HS-5 (cell line): Measurements from ENCODE around the gene CTRB2.

Experiments
- DNase-seq: peaks from one replicate; pipeline ENCODE4 v3.0.0-alpha.2; 2012; ENCODE audit warnings: low read depth

The CTRB2 gene

DNA sequence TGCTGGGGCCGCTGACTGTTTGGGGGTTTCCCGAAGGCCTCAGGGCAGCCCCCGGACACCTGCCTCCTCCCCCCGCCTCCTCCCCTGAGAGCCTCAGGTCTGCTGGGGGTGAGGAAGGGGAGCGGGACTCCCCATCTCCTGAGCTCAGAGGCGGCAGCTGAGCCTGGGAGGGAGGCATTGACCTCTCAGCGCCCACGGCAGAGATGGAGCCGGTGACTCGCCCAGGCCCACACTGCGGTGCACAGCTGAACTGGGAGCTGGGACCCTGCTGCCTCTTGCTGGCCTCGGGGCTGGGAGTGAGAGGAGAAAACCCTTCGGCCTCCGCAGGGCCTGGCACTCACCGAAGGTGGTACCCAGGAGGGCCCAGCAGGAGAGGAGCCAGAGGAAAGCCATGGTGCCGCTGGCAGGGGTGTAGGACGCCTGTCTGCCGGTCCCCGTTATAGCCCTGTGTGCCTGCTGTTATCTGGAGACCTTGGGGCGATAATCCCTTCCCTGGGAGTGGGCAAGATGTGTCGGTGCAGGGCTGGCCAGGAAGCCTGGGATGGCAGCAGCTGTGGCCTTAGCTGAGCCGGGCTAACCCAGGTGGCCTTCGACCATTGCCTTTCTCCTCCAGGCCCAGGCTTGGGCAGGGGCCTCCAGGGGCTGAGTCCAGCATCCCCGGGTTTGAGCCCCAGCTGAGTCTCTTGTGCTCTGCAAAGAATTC, at the start of gene CTRB2:
CTRB2 (minus strand) TSS at position 413 of the 703 bp plus-strand sequence; CDS start at position 393, 20 bp downstream.
- DNase-seq, result no peak

DNA sequence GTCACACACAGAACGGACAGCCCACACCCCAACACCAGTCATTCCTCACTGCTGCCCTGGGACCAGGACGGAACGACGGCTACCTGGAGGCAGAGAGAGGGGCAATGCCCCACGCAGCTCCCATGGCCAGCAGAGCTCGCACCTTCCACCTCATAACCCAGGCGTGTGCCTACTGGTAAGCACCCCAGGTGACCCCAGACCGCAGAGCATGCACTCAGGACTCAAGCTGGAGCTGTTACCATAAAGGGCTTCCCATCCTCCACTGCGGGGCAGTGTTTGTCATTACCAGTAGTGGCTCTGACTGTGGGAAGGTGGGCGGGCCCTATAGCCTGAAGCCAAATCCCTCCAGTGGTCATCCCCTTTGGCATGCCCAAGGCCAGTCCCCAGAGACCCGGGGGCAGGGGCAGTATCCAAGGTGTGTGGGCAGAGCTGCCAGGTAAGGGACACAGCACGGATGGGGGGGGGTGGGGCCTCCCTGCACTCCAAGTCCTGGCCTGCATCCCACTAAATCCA, 49.2 kb upstream of the CTRB2 start:
- DNase-seq, result no peak

DNA sequence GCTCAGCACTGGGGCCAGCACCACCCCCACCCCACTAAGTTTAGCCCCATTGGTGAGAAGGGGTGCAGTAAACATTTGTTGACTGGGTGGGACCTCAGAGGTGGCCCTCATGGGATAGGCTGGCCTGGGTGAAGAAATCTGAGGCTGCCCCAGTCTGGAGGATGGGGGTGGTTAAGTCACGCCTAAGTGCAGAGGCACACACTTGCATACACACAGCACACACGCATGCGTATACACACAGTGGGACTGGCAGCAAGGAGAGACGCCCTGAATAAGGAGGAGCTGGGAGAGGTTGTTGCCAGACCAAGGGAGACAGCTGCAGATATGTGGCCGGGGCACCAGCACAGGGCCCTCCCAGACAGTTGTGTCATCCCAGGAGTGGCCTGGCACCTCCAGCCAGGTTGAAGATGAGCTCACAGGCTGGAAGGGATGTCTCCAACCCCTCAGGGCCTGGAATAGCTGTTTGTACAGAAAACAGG, 47.4 kb upstream of the CTRB2 start:
- no peak for DNase-seq

DNA sequence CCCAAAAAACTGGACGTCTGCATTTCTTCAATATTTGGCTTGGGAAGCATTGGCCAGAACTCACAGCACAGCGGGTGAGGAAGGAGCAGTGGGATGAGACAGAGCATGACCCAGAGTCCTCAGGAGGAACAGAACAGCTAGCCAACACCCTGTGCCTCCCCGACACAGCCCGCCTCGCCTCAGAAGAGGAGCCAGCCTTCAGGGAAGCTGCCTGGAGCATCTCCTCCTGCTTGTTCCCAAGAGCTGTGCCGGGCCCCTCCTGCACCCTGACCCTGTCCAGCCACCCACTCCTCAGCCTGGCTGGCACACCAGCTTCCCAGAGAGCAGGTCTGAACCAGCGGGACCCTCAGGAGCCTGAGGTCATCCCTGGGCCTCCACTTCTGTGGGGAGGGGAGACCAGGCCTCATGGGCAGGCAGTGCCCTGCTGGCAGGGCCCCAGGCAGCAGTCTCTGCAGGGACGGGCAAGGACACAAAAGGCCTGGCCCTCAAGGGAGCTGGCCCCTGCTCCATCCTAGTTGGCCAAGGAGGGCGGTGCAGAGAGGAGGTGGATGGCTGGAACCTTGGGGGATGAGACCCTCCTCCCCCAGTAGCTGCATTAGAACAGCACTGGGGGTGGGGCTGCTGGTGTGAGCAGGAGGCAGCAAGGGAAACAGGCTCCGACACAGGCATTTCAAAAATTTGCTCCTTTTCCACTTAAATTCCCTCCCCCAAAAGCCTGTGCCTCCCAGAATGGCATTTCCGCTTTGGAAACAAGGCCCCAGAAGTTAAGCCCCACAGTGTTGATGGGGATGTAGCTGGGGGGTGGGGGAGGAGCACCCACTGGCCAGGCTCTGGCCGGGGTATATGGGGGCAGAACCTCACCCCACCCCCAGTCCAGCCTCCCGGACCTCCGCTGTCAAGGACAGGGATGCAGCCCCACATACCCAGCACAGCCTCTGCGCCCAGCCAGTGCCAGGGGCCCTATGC, 46.3 kb upstream of the CTRB2 start:
- peak; percentile 87 for DNase-seq

DNA sequence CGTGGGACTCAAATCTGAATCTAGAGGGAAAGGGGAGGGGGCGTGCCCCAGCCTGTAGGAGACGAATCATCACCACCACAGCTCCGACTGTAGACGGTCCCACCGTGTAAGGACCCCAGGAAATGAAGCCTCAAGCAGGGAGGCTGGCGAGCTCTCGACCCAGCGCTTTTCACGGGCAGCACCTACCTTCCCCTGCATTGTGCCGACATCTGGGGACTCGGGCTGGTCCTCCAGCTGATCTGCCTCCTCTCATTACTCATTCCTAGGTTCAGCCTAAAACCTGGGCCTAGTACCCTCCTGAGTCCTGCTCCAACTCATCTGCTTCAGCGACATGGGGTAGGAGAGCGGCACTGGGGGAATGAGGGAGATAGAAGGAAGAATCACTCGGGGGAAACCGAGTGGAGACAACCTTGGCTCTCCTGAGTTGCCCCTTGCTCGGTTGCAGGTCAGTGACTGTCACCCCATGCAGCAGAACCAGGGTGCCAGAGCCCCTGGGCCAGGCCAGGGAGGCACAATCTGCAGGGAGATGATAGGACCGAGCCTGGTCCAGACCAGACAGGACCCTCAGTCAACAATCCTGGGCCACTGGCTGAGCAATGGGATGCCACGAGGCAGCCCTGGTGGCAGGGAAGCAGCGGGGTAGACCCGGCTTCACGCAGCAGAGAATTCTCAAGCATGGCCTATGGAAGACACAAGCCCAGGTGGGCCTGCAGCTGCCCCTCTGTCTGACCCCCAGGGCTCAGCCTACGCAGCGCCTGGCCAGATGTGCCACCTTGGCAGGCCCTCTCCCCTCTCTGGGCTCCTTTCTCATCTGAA, 45.3 kb upstream of the CTRB2 start:
- DNase-seq, result no peak

DNA sequence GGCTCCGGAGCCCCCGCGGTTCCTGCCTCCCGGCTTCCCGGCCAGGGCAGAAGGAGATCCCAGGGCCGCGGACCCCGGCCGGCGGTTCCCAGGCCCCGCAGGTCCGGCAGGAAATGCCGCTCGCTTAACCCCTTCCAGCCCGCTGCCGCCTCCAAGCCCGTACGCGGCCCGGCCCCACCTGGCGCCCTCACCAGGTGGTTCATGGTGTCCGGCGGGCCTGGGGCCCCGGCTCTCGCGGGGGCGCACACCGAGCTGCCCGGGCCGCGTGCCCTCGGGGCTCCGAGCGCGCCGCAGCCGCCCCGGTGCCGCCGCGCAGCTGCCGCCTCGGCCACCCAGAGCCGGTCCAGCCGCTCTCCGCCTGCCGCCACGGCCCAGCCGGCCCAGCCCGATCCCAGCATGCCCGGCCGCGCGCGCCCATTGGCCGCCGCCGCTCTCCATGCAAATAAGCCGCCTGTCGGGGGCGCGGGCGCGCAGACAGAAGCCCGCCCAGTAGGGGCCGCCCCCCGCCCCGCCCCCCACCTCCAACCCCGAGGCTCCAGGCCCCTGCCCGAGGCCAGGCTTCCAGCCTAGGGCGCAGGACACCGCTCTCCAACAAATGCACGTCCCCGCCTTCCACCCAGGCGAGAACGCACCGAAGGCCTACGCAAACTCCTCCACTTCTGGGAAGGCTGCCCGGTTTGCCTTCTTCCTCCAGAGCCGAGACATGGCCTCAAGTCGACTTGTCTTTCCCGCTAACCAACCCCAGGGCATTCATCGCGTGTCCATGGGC, 44.5 kb upstream of the CTRB2 start, which contains the start of gene BCAR1:
BCAR1 (minus strand) TSS at position 345 of the 769 bp plus-strand sequence; CDS start at position 203, 142 bp downstream.
- no peak for DNase-seq

DNA sequence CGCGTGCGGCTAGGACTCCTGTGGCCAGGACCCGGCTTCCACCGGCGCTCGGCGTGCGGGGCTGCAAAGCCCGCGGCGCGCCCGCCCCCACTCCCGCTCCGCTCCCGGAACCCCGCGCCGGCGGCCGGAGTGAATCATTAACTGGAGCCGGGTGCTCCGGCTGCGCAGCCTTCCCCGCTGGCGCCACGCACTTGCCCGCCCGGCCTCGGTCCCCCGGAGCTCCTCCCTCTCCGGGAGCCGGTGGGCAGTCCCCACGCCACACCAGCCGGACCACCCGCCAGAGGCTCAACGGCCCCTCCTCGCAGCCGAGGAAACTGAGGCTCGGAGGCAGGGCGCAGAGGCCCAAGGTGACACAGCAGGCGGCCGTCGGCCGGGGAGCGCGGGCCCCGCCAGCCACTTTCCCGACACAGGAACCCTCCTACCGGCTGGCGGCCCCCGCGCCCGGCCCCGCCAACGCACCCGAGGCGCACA, 43.9 kb upstream of the CTRB2 start:
- DNase-seq, result no peak

DNA sequence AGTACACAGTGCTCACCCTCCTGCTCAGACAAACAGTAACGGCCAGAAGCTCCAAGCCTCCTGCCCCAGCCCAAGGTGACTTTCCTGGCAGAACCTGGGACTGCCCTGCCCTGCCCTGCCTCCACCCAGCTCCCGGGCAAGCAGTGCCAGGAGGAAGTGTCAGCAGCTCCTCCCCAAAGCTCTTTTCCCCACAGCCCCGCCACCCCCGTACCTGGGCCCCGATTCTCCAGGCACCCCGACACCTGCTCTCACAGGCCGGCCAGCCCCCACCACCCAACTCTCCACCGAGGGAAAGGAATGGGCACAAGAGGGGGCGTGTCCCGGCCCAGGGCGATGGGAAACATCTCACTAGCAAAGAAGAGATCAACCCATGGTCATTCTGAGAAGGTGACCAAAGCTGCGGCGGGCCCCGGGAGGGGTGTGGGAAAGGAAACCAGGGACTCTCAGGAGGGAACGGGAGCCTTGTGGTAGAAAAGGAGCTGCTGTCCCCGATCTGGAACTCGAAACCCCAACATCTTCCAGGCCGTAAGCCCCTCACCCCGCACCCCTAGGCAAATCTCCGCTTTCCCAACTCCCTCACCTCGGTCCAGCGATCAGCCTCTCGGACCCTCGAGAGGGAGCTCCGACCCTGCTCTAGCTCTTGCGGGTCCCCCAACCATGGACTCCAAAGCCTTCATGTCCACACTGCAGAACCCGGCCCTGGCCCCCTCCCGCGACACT, 43.3 kb upstream of the CTRB2 start:
- DNase-seq, result no peak

DNA sequence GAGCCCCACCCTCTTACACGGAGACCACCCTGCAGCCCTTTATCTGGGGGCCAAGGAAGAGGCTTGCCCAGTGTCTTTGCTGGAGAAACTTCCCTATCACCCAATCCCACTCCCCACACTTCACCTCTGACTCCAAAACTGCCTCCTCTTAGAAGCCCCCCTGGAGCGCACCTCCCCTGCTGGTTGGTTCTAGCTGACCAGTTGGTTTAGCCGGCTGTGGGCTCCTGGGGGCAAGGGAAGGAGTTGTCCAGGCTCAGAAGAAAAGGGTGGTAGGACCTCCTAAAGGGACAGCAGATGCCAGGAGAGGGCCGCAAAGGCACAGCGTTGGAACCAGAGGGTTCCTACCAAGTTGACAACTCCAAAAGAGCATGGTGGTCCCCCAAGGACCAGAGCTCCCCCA, 42.5 kb upstream of the CTRB2 start:
- no peak for DNase-seq

DNA sequence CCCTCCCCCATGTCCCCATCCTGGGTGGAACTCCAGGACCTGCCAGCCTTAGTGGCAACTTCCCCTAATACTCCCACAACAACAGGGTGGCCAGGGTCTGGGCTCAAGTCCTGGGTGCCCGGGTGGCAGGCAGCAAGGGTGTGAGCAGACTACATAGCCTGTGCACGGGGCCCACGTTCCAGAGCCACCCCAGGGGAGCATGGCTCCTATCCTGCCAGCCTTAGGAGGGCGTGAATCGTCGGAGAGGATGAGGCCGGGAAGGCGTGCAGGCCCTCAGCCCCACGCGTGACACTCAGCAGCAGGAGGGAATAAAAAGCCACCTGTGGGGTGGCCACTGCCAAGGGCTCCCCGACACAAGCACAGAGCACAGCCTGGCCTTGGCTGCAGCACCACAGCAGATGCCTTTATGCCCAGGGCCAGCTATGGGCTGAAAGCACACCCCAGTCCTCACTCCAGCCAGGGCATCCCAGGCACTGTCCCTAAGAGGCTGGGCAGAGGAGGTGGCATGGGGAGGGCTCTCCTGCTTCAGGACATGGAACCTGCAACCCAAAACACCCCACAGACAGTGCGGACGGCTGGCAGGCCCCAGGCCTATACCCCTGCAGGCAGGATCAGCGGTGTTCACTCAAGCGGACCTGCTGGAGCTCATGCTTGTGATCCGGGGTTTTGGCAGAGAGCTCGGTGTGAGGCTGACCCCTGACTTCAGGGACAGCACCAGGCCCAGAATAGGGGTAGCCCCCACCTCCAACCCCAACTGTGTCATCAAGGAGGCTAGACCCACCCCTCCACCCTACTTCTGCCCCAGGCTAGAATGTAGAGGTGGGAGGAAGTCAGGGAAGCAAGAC, 41.8 kb upstream of the CTRB2 start:
- no peak for DNase-seq

DNA sequence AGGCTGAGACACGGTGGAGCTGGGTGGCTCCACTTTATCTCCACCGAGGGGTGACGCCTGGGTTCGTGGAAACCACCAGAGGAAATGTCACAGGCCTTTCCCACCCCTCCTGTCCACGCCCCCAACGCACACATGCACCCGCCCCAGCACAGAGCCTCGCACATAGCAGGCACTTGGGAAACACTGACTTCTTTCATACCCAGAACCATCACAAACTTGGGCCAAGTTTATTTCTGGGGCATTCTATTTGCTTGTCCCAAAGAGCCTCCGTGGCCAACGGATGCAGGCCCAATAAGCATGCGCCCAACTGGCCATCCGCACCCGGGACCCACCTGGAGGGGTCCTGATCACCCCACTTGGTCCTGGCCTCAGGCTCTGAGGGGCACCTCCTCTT, 41.2 kb upstream of the CTRB2 start:
- no peak for DNase-seq

DNA sequence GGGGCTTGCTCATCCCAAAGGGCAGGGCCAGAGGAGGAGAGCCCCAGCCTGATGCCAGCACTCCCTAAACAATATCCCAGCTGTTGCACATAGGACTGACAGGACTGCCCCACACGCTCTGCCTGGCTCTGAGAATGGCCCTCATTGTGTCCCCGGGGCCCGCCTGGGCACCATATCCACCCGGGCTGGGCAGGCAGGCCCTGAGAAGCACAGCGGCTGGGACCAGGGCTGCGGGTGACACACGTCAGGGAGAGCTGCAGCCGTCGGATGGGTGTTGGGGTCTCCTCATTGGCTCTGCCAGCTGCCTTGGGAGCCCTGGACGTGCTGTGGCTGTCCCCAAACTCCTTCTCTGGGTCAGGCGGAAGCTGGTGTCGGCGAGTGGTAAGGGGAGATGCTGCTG, 40.3 kb upstream of the CTRB2 start:
- no peak for DNase-seq

DNA sequence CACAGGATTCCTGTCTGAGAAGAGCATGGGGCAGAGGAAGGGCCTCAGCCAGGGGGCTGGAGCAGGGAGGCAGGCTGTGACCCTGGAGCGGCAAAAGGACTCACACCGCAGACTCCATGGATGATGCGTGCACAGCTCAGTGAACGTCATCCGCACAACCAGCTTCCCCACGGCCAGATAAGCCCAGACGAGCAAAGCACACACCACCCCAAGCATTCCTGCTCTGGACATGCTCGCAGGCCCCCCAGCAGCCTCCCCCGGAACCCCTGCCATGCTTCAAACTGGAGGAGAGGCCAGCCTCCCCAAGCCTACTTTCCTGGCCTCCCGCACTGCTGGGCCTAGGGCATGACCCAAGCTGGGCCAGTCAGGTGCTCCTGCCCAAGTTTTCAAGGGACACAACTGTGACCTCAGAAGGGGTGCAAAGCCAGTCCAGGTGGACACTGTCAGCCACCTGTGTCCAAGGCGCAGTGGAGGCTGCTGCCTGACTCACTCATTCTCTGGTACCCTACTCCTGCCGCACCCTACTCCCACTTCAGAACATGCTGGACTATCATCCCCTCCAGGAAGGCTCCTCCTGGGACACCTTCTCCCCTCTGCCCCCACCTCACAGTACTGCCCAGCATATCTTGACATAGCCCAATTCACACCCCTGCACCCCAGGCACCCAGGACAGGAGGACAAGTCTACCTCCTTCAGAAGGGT, 39.7 kb upstream of the CTRB2 start:
- DNase-seq, result no peak

DNA sequence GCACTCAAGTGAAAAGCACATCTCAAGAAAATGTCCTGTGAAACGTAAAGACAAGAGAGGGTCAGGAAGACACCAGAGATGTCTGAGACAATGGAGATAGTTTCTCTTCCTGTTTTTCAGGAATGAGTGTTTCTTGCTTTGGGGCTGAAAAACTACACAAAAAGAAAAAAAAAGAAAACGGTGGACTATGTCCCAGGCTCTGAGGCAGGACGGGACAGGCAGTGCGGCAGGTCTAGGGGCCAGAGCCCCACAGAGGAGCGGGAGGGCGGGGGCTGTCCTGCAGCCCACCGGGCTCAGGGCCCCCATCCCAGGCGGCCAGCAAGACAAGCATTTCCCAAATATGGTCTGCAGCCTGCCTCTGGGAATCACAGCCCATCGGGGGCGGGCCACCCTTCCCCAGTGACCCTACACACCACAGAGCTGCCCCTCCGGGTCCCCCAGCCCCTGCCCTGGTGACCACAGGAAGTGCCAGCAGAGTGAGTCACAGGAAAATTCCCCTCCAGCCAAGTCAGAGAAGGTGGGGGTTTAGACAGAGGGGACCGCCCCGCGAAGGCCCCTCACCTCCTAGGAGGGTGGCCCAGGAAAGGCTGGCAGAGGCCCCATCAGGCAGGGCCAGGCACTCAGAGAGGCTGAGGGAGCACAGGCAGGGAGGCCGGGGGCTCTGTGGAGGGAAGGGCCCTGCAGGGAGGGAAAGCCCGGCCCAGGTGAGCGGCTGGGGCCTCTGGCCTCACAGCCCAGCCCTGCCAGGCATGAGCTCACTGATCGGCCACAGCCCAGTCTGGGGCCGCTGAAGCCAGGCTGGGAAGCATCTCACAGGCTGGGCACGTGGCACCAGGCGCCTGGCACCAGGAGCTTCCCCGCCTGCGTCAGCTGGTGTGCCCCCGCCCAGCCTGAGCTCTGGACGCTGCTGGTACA, 38.1 kb upstream of the CTRB2 start:
- DNase-seq, result peak; percentile 99

DNA sequence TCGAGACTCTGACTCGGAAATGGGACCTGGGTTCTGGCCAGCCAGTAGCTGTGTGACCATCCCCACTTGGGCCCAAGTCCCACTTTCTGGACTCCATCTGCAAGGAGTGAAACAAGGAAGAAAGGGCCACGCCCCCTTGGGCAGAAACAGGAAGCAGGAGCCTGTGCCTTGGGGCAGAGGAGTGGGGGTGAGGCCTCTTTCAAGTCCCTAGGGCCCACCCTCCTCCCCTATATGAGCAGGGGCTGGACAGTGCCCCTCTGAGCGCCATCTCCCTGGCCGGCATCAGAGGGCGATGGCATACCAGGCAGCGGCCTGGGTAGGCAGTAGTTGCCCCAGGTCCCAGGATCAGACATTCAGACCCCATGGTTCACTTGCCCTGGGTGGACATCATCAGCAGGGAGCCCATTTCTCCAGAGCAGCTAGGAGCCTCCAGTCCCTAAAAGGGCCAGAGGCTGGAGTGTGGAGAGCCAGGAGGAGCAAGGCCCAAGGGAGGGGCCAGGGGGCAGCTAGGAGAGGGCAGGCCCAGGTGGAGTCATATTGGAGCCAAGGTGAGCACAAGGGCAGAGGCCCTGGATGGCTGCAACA, 37.4 kb upstream of the CTRB2 start:
- no peak for DNase-seq

DNA sequence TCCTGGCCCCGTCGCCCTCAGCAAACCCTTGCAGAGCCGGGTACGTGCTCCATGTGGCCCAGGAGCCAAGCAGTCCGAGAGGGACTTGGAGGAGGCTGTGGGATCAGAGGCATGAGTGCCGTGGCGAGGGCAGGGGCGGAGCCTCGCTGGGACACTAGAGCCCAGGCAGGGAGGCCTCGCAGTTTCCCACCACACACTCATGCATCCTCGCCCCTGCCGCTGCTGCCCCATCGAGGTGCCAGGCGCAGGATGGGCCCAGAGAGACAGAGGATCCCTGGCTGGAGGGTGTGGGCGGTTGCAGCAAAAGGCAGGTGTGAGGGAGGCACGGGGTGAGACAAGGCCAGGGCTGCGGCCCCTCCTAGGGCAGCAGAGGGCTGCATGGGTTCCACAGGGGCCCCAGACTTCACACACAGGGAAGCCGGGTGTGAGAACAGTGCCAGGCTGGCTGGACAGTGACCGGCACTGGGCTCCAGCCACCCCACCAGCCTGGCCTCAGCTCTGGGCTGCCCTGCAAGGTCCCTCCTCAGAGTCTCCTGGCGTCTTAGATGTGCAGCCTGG, 36.8 kb upstream of the CTRB2 start:
- DNase-seq, result no peak
